K562 (cell line): Measurements from ENCODE around the gene EPS8. TPM values are rescaled to one million over a fixed set of nuclear protein-coding genes. Genes with fewer than 3 reads are reported as not detected.

Experiments
- ATAC-seq: fragments of 200-7000 bp; cut with Tn5 transposase; 3 replicates; pipeline ENCODE4 v1.9.1; 2020; ENCODE audit warnings: moderate library complexity
- BruUV-seq: library from RNA; stranded (reverse); fragments of 400-500 nt; replicated peaks from 2 replicates; lab custom pipeline; 2021; lab: Mats Ljungman, UMichigan
- CTCF ChIA-PET: fragments of 300-600 bp; formaldehyde crosslinking; extraction: SDS; loops from one replicate; lab custom pipeline; 2021; ENCODE audit warnings: low intra/inter-chr PET ratio; lab: Yijun Ruan, JAX
- POLR2A ChIA-PET: fragments of 300-600, 350-650 bp; sonication (Branson Sonifier 250); formaldehyde crosslinking; extraction: SDS; loops from one replicate; lab custom pipeline; 2021; ENCODE audit warnings: antibody characterized with exemption, inconsistent platforms; lab: Yijun Ruan, JAX
- DNase-seq, 4 experiments: peaks; one replicate each; pipeline versions ENCODE4 v3.0.0 to v3.0.0-alpha.2; 2011 to 2018; ENCODE audit warnings: low spot score in 3 of 4, mixed read lengths in 3 of 4; ENCODE audit errors: extremely low read depth in 1 of 4
- FAIRE-seq: peaks from 2 replicates; lab custom pipeline; 2011; peaks lifted over from hg19 to GRCh38; lab: Jason Lieb, UNC
- H2AFZ ChIP-seq: 2 replicates; pipeline ENCODE4 v1.6.0; 2011; ENCODE audit warnings: low read depth, low read length, control low read depth, inconsistent platforms
- H3K27ac ChIP-seq: fragments of 200-600 bp; 3 replicates; pipeline ENCODE4 v1.8.0; 2011; ENCODE audit warnings: low read depth, mild to moderate bottlenecking, control low read depth, inconsistent platforms, low read length, moderate library complexity, mixed read lengths; ENCODE audit errors: extremely low read depth
- H3K27me3 ChIP-seq, 2 experiments: fragments of 300-600 bp in 1 of 2; 2 replicates in 1 of 2; 3 replicates in 1 of 2; pipeline versions ENCODE4 v1.6.0 to v1.8.0; 2011; ENCODE audit warnings: inconsistent platforms in 2 of 2, low read length in 2 of 2, mild to moderate bottlenecking in 1 of 2, mixed read lengths in 1 of 2, moderate library complexity in 1 of 2; ENCODE audit not compliant: control insufficient read depth in 2 of 2, insufficient read depth in 2 of 2
- H3K36me3 ChIP-seq: fragments of 300-600 bp; 3 replicates; pipeline ENCODE4 v1.8.0; 2011; ENCODE audit warnings: mild to moderate bottlenecking, low read length, inconsistent platforms; ENCODE audit not compliant: control insufficient read depth, insufficient read depth
- H3K4me1 ChIP-seq, 2 experiments: fragments of 200-600 bp in 1 of 2; replicated peaks in 1 of 2; 2 replicates in 1 of 2; 3 replicates in 1 of 2; pipeline versions ENCODE4 v1.5.1 to v1.8.0; 2011; ENCODE audit warnings: inconsistent platforms in 2 of 2, low read length in 2 of 2, mild to moderate bottlenecking in 1 of 2, mixed read lengths in 1 of 2, moderate library complexity in 1 of 2; ENCODE audit not compliant: control insufficient read depth in 2 of 2, insufficient read depth in 2 of 2
- H3K4me2 ChIP-seq: 2 replicates; pipeline ENCODE4 v1.6.1; 2011; ENCODE audit warnings: low read length, control low read depth, inconsistent platforms, mixed read lengths; ENCODE audit not compliant: insufficient read depth
- H3K4me3 ChIP-seq: fragments of 200-600 bp; sonication (generic), shearing (Covaris generic); 2 replicates; pipeline ENCODE4 v1.5.1; 2016; ENCODE audit warnings: control low read depth, inconsistent platforms
- H3K79me2 ChIP-seq: fragments of 200-600 bp; 3 replicates; pipeline ENCODE4 v1.8.0; 2011; ENCODE audit warnings: low read length, inconsistent platforms; ENCODE audit not compliant: control insufficient read depth, insufficient read depth
- H3K9ac ChIP-seq, 2 experiments: 2 replicates each; pipeline versions ENCODE4 v1.6.0 to v1.6.1; 2011; ENCODE audit warnings: low read depth in 2 of 2, low read length in 2 of 2, control low read depth in 1 of 2, inconsistent platforms in 1 of 2, mild to moderate bottlenecking in 1 of 2, mixed read lengths in 1 of 2; ENCODE audit not compliant: insufficient read depth in 1 of 2
- H3K9me1 ChIP-seq: one replicate; pipeline ENCODE4 v1.6.0; 2011; ENCODE audit warnings: inconsistent platforms, mild to moderate bottlenecking, low read length, moderate library complexity; ENCODE audit not compliant: control insufficient read depth, insufficient read depth
- H3K9me3 ChIP-seq: replicated peaks from 2 replicates; pipeline ENCODE4 v1.5.1; 2011; ENCODE audit warnings: low read depth, low read length, inconsistent platforms; ENCODE audit not compliant: control insufficient read depth, insufficient read depth
- H4K20me1 ChIP-seq: replicated peaks from 2 replicates; pipeline ENCODE4 v1.6.1; 2011; ENCODE audit warnings: low read length, inconsistent platforms, mixed read lengths; ENCODE audit not compliant: control insufficient read depth, insufficient read depth
- BRF1 ChIP-seq: IDR thresholded peaks from 3 replicates; pipeline ENCODE4 v1.6.1; 2011; ENCODE audit warnings: borderline replicate concordance, mild to moderate bottlenecking; ENCODE audit not compliant: insufficient read length; ENCODE audit errors: extremely low read depth
- CBFA2T2 ChIP-seq: fragments of 450-650 bp; conservative IDR thresholded peaks from 2 replicates; pipeline ENCODE4 v1.6.1; 2017; ENCODE audit warnings: mild to moderate bottlenecking
- EHMT2 ChIP-seq: fragments of 450-650 bp; IDR thresholded peaks from 2 replicates; pipeline ENCODE4 v1.6.1; 2018; ENCODE audit warnings: antibody characterized with exemption
- ZBTB7A ChIP-seq: IDR thresholded peaks from 2 replicates; pipeline ENCODE4 v1.6.1; 2011; ENCODE audit warnings: low read depth, mild to moderate bottlenecking, low read length, moderate library complexity, borderline replicate concordance; ENCODE audit not compliant: control insufficient read depth
- WGBS: fragments of 100-300 bp; shearing (Covaris generic); methylation state at CpG from one replicate; pipeline ENCODE4 v1.1.6; 2016; ENCODE audit warnings: low coverage, mixed read lengths; ENCODE audit not compliant: insufficient coverage; ENCODE audit errors: missing lambda C conversion rate; 5-methylcytosine and 5-hydroxymethylcytosine counted together
- in situ Hi-C: fragments of 300-500 bp; cut with MboI; formaldehyde crosslinking; loops from 4 replicates; pipeline ENCODE4 v1.15.0; 2018; ENCODE audit warnings: inconsistent platforms, mixed read lengths
- intact Hi-C: fragments of 100-400 bp; cut with micrococcal nuclease; formaldehyde crosslinking; loops from 2 replicates; pipeline ENCODE4 v1.14.2; 2022
- polyA plus RNA-seq, 8 experiments: library from polyadenylated mRNA; depleted of rRNA in 4 of 8; stranded (reverse) in 5 of 8; unstranded in 3 of 8; fragments of >200 nt; fragmentation: Nextera tagmentation in 2 of 8; fragmentation: Illumina TruSeq in 1 of 8; extraction: Ambion mirVana in 2 of 8; extraction: Trizol in 1 of 8; gene quantifications; 2 replicates each; pipeline versions ENCODE4 v1.2.1 to v1.2.3, GENCODE V29; 2011 to 2014; ENCODE audit warnings: inconsistent platforms in 1 of 8, missing spikeins in 1 of 8
- total RNA-seq, 7 experiments: library from RNA; depleted of rRNA in 6 of 7; stranded (reverse); fragments of >200 nt in 6 of 7; fragmentation: Illumina TruSeq in 2 of 7; extraction: Trizol in 2 of 7; gene quantifications; 2 replicates each; pipeline versions ENCODE4 v1.2.1 to v1.2.3, GENCODE V29; 2011 to 2021; ENCODE audit warnings: low replicate concordance in 1 of 7
- TF ChIP-seq, protein P1 (sequence below): fragments of 450-650 bp; IDR thresholded peaks from 2 replicates; pipeline ENCODE4 v1.6.1; 2016
- TF ChIP-seq, protein P2 (sequence below): sonication (generic); formaldehyde crosslinking; IDR thresholded peaks from 2 replicates; pipeline ENCODE4 v1.8.1; 2023; ENCODE audit warnings: mild to moderate bottlenecking, missing genetic modification reagents
- TF ChIP-seq, protein P3 (sequence below): fragments of 200-800 bp; sonication (Bioruptor generic); IDR thresholded peaks from 2 replicates; pipeline ENCODE4 v1.6.1; 2016; ENCODE audit warnings: missing genetic modification characterization, missing compliant biosample characterization

The EPS8 gene
- total and polyA plus RNA-seq, 9 of the 15 experiments (the other 6 are each of a cell fraction or from before 2014, with no cell fraction given) = 0.10 to 1.9 (median 0.33) TPM

DNA sequence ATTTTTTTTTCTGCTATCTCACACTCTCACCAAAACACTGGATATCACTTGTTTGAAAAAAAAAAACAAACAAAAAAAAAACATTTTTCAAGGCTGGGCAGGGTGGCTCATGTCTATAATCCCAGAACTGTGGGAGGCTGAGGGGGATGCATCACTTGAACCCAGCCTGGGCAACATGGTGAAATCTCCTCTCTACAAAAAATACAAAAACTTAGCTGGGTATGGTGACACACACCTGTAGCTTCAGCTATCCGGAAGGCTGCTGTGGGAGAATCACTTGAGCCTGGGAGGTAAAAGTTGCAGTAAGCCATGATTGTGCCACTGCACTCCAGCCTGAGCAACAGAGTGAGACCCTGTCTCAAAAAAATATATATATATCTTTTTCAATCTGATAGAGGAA is 66.2 kb downstream of the EPS8 start:
- H3K27me3 ChIP-seq = no peaks in the 10 kb centered on the region
- WGBS = 14% methylated on average over 1 of the region's 1 CpG
- FAIRE-seq (no peak), DNase-seq (no peak), ATAC-seq (no peak)
- H3K4me3 ChIP-seq = no peak overlapping the region
- H3K4me1 ChIP-seq = no peaks in the 10 kb centered on the region
- H3K9me1 ChIP-seq = no peaks in the 10 kb centered on the region
- no peaks in the 10 kb centered on the region for H3K79me2 ChIP-seq
- H3K27ac ChIP-seq = no peak overlapping the region
- no peak overlapping the region for H2AFZ ChIP-seq
- H3K4me2 ChIP-seq = no peak overlapping the region
- no peaks in the 10 kb centered on the region for H3K9me3 ChIP-seq
- CTCF ChIA-PET = no interaction called here
- H4K20me1 ChIP-seq = no peaks in the 10 kb centered on the region
- no peak overlapping the region for H3K9ac ChIP-seq
- no peaks in the 10 kb centered on the region for H3K36me3 ChIP-seq
- POLR2A ChIA-PET = no interaction called here
- in situ Hi-C loops = no loop called here
- BruUV-seq = no TSS peak
- intact Hi-C loops = no loop called here
- TF ChIP-seq BRF1 (no peak), ZBTB7A (no peak), CBFA2T2 (no peak), EHMT2 (no peak)
- TF ChIP-seq, protein P1, sequence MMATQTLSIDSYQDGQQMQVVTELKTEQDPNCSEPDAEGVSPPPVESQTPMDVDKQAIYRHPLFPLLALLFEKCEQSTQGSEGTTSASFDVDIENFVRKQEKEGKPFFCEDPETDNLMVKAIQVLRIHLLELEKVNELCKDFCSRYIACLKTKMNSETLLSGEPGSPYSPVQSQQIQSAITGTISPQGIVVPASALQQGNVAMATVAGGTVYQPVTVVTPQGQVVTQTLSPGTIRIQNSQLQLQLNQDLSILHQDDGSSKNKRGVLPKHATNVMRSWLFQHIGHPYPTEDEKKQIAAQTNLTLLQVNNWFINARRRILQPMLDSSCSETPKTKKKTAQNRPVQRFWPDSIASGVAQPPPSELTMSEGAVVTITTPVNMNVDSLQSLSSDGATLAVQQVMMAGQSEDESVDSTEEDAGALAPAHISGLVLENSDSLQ = no peak
- TF ChIP-seq, protein P2, sequence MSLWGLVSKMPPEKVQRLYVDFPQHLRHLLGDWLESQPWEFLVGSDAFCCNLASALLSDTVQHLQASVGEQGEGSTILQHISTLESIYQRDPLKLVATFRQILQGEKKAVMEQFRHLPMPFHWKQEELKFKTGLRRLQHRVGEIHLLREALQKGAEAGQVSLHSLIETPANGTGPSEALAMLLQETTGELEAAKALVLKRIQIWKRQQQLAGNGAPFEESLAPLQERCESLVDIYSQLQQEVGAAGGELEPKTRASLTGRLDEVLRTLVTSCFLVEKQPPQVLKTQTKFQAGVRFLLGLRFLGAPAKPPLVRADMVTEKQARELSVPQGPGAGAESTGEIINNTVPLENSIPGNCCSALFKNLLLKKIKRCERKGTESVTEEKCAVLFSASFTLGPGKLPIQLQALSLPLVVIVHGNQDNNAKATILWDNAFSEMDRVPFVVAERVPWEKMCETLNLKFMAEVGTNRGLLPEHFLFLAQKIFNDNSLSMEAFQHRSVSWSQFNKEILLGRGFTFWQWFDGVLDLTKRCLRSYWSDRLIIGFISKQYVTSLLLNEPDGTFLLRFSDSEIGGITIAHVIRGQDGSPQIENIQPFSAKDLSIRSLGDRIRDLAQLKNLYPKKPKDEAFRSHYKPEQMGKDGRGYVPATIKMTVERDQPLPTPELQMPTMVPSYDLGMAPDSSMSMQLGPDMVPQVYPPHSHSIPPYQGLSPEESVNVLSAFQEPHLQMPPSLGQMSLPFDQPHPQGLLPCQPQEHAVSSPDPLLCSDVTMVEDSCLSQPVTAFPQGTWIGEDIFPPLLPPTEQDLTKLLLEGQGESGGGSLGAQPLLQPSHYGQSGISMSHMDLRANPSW = no peak
- TF ChIP-seq, protein P3, sequence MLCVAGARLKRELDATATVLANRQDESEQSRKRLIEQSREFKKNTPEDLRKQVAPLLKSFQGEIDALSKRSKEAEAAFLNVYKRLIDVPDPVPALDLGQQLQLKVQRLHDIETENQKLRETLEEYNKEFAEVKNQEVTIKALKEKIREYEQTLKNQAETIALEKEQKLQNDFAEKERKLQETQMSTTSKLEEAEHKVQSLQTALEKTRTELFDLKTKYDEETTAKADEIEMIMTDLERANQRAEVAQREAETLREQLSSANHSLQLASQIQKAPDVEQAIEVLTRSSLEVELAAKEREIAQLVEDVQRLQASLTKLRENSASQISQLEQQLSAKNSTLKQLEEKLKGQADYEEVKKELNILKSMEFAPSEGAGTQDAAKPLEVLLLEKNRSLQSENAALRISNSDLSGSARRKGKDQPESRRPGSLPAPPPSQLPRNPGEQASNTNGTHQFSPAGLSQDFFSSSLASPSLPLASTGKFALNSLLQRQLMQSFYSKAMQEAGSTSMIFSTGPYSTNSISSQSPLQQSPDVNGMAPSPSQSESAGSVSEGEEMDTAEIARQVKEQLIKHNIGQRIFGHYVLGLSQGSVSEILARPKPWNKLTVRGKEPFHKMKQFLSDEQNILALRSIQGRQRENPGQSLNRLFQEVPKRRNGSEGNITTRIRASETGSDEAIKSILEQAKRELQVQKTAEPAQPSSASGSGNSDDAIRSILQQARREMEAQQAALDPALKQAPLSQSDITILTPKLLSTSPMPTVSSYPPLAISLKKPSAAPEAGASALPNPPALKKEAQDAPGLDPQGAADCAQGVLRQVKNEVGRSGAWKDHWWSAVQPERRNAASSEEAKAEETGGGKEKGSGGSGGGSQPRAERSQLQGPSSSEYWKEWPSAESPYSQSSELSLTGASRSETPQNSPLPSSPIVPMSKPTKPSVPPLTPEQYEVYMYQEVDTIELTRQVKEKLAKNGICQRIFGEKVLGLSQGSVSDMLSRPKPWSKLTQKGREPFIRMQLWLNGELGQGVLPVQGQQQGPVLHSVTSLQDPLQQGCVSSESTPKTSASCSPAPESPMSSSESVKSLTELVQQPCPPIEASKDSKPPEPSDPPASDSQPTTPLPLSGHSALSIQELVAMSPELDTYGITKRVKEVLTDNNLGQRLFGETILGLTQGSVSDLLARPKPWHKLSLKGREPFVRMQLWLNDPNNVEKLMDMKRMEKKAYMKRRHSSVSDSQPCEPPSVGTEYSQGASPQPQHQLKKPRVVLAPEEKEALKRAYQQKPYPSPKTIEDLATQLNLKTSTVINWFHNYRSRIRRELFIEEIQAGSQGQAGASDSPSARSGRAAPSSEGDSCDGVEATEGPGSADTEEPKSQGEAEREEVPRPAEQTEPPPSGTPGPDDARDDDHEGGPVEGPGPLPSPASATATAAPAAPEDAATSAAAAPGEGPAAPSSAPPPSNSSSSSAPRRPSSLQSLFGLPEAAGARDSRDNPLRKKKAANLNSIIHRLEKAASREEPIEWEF (CRISPR knock-in tag) = no peak
